Tibial nerve (tissue), 4 donors: ENCODE measurements around the gene ITGAE. TPM values are rescaled to one million over a fixed set of nuclear protein-coding genes. Genes with fewer than 3 reads are reported as not detected.

Source experiments
- DNase-seq, 2 donors: peaks; one replicate each; pipeline ENCODE4 v3.0.0-alpha.2; 2019; ENCODE audit warnings: low spot score in 2 of 2
- H3K27ac ChIP-seq, 4 donors: fragments of 200-600 bp; sonication (generic) in 3 of 4; one replicate each; pipeline ENCODE4 v1.5.1; 2017 to 2019; ENCODE audit warnings: mild to moderate bottlenecking in 1 of 4
- H3K27me3 ChIP-seq, 2 donors: fragments of 200-600 bp; sonication (generic) in 1 of 2; one replicate each; pipeline versions ENCODE4 v1.5.1 to v1.6.0; 2017 to 2019
- H3K36me3 ChIP-seq, 3 donors: fragments of 200-600 bp; sonication (generic); one replicate each; pipeline ENCODE4 v1.5.1; 2018 to 2019
- H3K4me1 ChIP-seq, 4 donors: fragments of 200-600 bp; sonication (generic) in 3 of 4; one replicate each; pipeline ENCODE4 v1.5.1; 2017 to 2019
- H3K4me3 ChIP-seq, 4 donors: fragments of 200-600 bp; sonication (generic) in 3 of 4; one replicate each; pipeline ENCODE4 v1.5.1; 2017 to 2019; ENCODE audit warnings: mild to moderate bottlenecking in 1 of 4, moderate library complexity in 1 of 4
- H3K9me3 ChIP-seq, 4 donors: fragments of 200-600 bp; sonication (generic) in 3 of 4; one replicate each; pipeline ENCODE4 v1.5.1; 2017 to 2019
- CTCF ChIP-seq, 5 experiments: fragments of 200-600 bp in 3 of 5; fragments of 450-650 bp in 2 of 5; sonication (generic) in 3 of 5; IDR thresholded peaks; one replicate each; pipeline ENCODE4 v1.5.1; 2016 to 2019; ENCODE audit warnings: antibody characterized with exemption in 5 of 5, mild to moderate bottlenecking in 3 of 5, moderate library complexity in 2 of 5
- EP300 ChIP-seq, 2 donors: sonication (generic); formaldehyde crosslinking; IDR thresholded peaks; one replicate each; pipeline ENCODE4 v1.6.1; 2017; ENCODE audit warnings: antibody characterized with exemption in 2 of 2, mild to moderate bottlenecking in 1 of 2
- POLR2A ChIP-seq, 2 donors: fragments of 450-650 bp; IDR thresholded peaks; one replicate each; pipeline ENCODE4 v1.6.1; 2017; ENCODE audit warnings: antibody characterized with exemption in 2 of 2, mild to moderate bottlenecking in 2 of 2, moderate library complexity in 2 of 2
- WGBS, 2 donors: methylation state at CpG; one replicate each; pipeline ENCODE4 v1.1.5; 2018; 5-methylcytosine and 5-hydroxymethylcytosine counted together
- total RNA-seq, 4 donors: library from RNA; depleted of rRNA; stranded (reverse); fragments of >200 nt; gene quantifications; one replicate each; pipeline ENCODE4 v1.1.0, GENCODE V29; 2016

ITGAE gene
- total RNA-seq, 4 donors from 2014 or later, result 11.1 to 17.5 (median 13.4) TPM

DNA sequence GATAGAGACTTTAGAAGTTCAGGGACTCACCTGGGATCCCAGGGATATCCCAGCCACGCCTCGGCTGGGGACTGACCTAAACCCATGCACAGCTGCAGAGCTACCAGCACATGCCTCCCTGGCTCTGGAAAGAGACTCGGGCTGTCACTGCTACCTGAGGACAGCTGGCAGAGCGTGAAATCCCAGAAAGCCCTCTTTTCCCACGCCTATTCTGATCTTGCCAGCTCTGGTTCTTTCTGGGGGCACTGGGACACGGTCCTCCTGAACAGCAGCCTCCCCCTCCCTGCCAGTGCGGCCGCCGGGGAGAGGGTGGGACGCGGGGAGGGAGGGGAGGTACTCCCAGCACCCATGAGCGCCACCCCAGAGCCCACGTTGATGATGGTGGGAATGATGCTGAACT is 115.8 kb downstream of the ITGAE start:
- Histone ChIP-seq H3K27ac (no peak overlapping the region), H3K4me1 (peaks cover 0 to 14% (median 0%) of the 10 kb centered on the region in 4 donors), H3K9me3 (no peaks in the 10 kb centered on the region), H3K4me3 (no peak overlapping the region), H3K27me3 (peaks cover 0 to 47% of the 10 kb centered on the region in 2 donors), H3K36me3 (no peaks in the 10 kb centered on the region)
- TF ChIP-seq EP300 (IDR thresholded peaks at IDR 0.05) (no peak), CTCF (IDR thresholded peaks at IDR 0.05) (no peak), POLR2A (IDR thresholded peaks at IDR 0.05) (no peak)
- WGBS, 2 donors, result 16 to 29% methylated on average over 10 to 11 of the region's 13 CpGs
- DNase-seq, result no peak

DNA sequence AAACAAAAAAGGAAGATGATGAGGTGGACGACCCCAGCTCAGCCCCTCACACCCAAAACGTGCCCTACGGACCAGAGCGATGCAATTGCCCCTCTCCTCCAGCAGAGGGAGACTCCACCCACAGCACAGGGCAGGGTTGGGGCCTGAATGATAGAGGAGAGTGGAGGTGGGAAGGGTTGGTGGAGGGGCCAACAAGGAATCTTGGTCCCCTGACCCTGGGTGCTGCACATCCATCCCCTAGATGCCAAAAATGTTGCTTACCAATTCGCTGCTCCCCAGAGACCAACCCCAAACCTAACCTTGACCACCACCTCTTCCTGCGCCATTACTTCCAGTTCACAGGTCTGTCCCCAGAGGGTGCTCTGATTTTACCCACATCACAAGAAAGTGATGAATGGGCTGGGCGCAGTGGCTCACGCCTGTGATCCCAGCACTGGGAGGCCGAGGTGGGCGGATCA is 117.9 kb downstream of the ITGAE start:
- Histone ChIP-seq H3K36me3 (no peaks in the 10 kb centered on the region), H3K4me1 (peaks cover 0 to 11% (median 0%) of the 10 kb centered on the region in 4 donors), H3K9me3 (no peaks in the 10 kb centered on the region), H3K4me3 (no peak overlapping the region), H3K27me3 (peaks cover 0 to 33% of the 10 kb centered on the region in 2 donors), H3K27ac (no peak overlapping the region)
- no peak for DNase-seq
- TF ChIP-seq POLR2A (IDR thresholded peaks at IDR 0.05) (no peak), CTCF (IDR thresholded peaks at IDR 0.05) (peak; percentile 64 to 91 (median 77)), EP300 (IDR thresholded peaks at IDR 0.05) (no peak)
- 33 to 39% methylated on average over 10 of the region's 10 CpGs for WGBS, 2 donors

GRCh38 chr17:3682033-3682432 is 119.0 kb downstream of the ITGAE start:
- TF ChIP-seq CTCF (IDR thresholded peaks at IDR 0.05) (no peak), POLR2A (IDR thresholded peaks at IDR 0.05) (no peak), EP300 (IDR thresholded peaks at IDR 0.05) (no peak)
- Histone ChIP-seq H3K27me3 (peaks cover 0 to 33% of the 10 kb centered on the region in 2 donors), H3K9me3 (no peaks in the 10 kb centered on the region), H3K4me1 (peaks cover 0 to 7% (median 0%) of the 10 kb centered on the region in 4 donors), H3K36me3 (no peaks in the 10 kb centered on the region), H3K4me3 (no peak overlapping the region), H3K27ac (no peak overlapping the region)
- 86 to 88% methylated on average over 12 of the region's 12 CpGs for WGBS, 2 donors
- DNase-seq, result no peak

DNA sequence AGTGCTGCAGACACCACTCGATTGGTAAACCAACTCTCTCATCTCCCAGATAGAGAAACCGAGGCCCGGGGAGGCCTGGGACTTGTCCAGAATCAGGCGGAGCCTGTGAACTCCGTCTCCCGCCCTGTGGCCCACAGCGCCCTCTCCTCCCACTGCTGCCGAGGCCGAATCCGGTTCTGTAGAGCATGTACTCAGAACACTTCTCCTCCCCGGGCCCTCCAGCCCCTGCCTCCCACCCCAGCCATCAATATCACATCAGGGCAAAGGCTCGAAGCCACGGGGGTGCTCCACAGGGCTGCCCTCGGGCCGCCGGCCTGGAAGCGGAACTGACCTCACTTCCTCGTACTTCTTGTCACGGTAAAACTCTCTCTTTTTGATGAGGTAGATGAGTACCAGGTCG is 119.4 kb downstream of the ITGAE start:
- TF ChIP-seq POLR2A (IDR thresholded peaks at IDR 0.05) (no peak), EP300 (IDR thresholded peaks at IDR 0.05) (no peak), CTCF (IDR thresholded peaks at IDR 0.05) (no peak)
- Histone ChIP-seq H3K27me3 (peaks cover 0 to 33% of the 10 kb centered on the region in 2 donors), H3K36me3 (no peaks in the 10 kb centered on the region), H3K4me3 (no peak overlapping the region), H3K4me1 (peaks cover 0 to 7% (median 0%) of the 10 kb centered on the region in 4 donors), H3K9me3 (no peaks in the 10 kb centered on the region), H3K27ac (no peak overlapping the region)
- no peak for DNase-seq
- WGBS, 2 donors, result 68 to 80% methylated on average over 20 of the region's 20 CpGs

DNA sequence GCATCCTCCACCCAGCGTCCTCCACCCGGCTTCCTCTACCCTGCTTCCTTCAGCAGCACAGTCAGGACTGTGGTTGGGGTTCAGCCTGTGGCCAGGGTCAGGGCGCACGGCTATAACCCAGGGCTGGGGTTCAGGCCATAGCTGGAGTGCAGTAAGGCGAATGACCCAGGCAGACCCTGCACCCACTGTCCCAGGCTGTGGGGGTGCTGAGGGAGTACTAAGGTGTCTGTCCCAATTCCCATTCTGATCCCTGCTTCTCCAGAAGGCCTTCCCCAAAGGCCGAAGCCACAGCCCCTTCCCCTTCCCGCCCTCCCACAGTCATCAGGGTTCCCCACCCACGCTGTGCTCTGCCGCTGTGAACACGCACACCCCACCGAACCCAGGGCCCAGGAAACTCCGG is 119.9 kb downstream of the ITGAE start:
- Histone ChIP-seq H3K27ac (no peak overlapping the region), H3K4me3 (no peak overlapping the region), H3K9me3 (no peaks in the 10 kb centered on the region), H3K27me3 (peaks cover 0 to 33% of the 10 kb centered on the region in 2 donors), H3K36me3 (no peaks in the 10 kb centered on the region), H3K4me1 (peaks cover 0 to 7% (median 0%) of the 10 kb centered on the region in 4 donors)
- TF ChIP-seq EP300 (IDR thresholded peaks at IDR 0.05) (no peak), POLR2A (IDR thresholded peaks at IDR 0.05) (no peak), CTCF (IDR thresholded peaks at IDR 0.05) (no peak)
- 84 to 86% methylated on average over 12 of the region's 12 CpGs for WGBS, 2 donors
- no peak for DNase-seq
